ENCODE data around the gene IFFO2. TPM values are rescaled to one million over a fixed set of nuclear protein-coding genes. Genes with fewer than 3 reads are reported as not detected.

The IFFO2 gene
- total and polyA plus RNA-seq, 4 donors = 3.9 to 34.7 (median 13.5) TPM

DNA sequence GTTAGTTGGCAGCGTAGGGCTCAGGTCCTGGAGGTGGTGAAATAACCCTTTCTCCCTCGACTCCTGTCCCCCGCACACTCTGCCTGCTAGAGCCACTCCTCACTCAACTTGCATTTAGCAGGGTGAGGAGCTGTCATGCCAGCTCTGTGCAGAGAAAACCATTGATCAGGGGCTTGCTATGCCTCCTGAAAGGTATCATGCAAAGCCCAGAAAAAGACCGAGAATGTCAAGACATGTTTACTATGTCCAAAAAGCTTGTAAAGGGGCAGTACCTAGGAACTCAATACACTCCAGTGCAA, 72.1 kb downstream of the IFFO2 start:
- no peak for DNase-seq
- 36 to 51% methylated on average over 4 of the region's 4 CpGs for WGBS, 2 donors
- Histone ChIP-seq H3K27me3 (ENCODE audit: control insufficient read depth in 1 of 2, insufficient read depth in 2 of 2, low read length in 1 of 2) (no peaks in the 10 kb centered on the region), H3K9me3 (ENCODE audit: control insufficient read depth, low read length) (no peaks in the 10 kb centered on the region), H3K4me3 (ENCODE audit: low read length in 2 of 2) (no peak overlapping the region), H3K4me1 (ENCODE audit: control insufficient read depth in 1 of 2, insufficient read depth in 2 of 2, low read length in 2 of 2) (no peaks in the 10 kb centered on the region), H3K36me3 (ENCODE audit: control insufficient read depth in 1 of 2, insufficient read depth in 2 of 2, low read length in 1 of 2) (no peaks in the 10 kb centered on the region), H3K27ac (ENCODE audit: low read depth in 1 of 2, low read length in 2 of 2) (no peak overlapping the region)
- ATAC-seq (ENCODE audit: low FRiP score) = no peak
- intact Hi-C loops (cut with DNase I) = loop anchor here in 1 of 2 donors (5.0 kb wide), 1 partner anchor 193 kb away; no protein-coding TSS in a partner anchor

GRCh38 chr1:18883636-18884418, 72.6 kb downstream of the IFFO2 start:
- 35 to 36% methylated on average over 14 of the region's 14 CpGs for WGBS, 2 donors
- H3K4me3 ChIP-seq (ENCODE audit: low read length in 2 of 2) = no peak overlapping the region
- ATAC-seq (ENCODE audit: low FRiP score) = peak; percentile 78
- H3K4me1 ChIP-seq (ENCODE audit: control insufficient read depth in 1 of 2, insufficient read depth in 2 of 2, low read length in 2 of 2) = no peaks in the 10 kb centered on the region
- H3K27me3 ChIP-seq (ENCODE audit: control insufficient read depth in 1 of 2, insufficient read depth in 2 of 2, low read length in 1 of 2) = no peaks in the 10 kb centered on the region
- peak; percentile 83 to 93 for DNase-seq
- intact Hi-C loops (cut with DNase I) = loop anchor here in 1 of 2 donors (5.0 kb wide), 1 partner anchor 193 kb away; no protein-coding TSS in a partner anchor
- no peaks in the 10 kb centered on the region for H3K9me3 ChIP-seq (ENCODE audit: control insufficient read depth, low read length)
- H3K36me3 ChIP-seq (ENCODE audit: control insufficient read depth in 1 of 2, insufficient read depth in 2 of 2, low read length in 1 of 2) = no peaks in the 10 kb centered on the region
- no peak overlapping the region for H3K27ac ChIP-seq (ENCODE audit: low read depth in 1 of 2, low read length in 2 of 2)

- Histone ChIP-seq H3K36me3 (ENCODE audit: control insufficient read depth in 1 of 2, insufficient read depth in 2 of 2, low read length in 1 of 2) (no peaks in the 10 kb centered on the region), H3K27me3 (ENCODE audit: control insufficient read depth in 1 of 2, insufficient read depth in 2 of 2, low read length in 1 of 2) (no peaks in the 10 kb centered on the region)
- 96 to 97% methylated on average over 23 of the region's 23 CpGs for WGBS, 2 donors
These were observed 73.4 kb downstream of the IFFO2 start for GRCh38 chr1:18883079-18883478.

GRCh38 chr1:18882486-18882885, 74.0 kb downstream of the IFFO2 start:
- intact Hi-C loops (cut with DNase I) = loop anchor here in 1 of 2 donors (5.0 kb wide), 1 partner anchor 195 kb away; no protein-coding TSS in a partner anchor
- no peak overlapping the region for H3K27ac ChIP-seq (ENCODE audit: low read depth in 1 of 2, low read length in 2 of 2)
- no peak for DNase-seq
- no peaks in the 10 kb centered on the region for H3K27me3 ChIP-seq (ENCODE audit: control insufficient read depth in 1 of 2, insufficient read depth in 2 of 2, low read length in 1 of 2)
- no peaks in the 10 kb centered on the region for H3K4me1 ChIP-seq (ENCODE audit: control insufficient read depth in 1 of 2, insufficient read depth in 2 of 2, low read length in 2 of 2)
- H3K36me3 ChIP-seq (ENCODE audit: control insufficient read depth in 1 of 2, insufficient read depth in 2 of 2, low read length in 1 of 2) = no peaks in the 10 kb centered on the region
- no peaks in the 10 kb centered on the region for H3K9me3 ChIP-seq (ENCODE audit: control insufficient read depth, low read length)
- ATAC-seq (ENCODE audit: low FRiP score) = no peak
- no peak overlapping the region for H3K4me3 ChIP-seq (ENCODE audit: low read length in 2 of 2)
- 24 to 35% methylated on average over 8 of the region's 8 CpGs for WGBS, 2 donors

More at GRCh38 chr1:18883079-18883478, 73.4 kb downstream of the IFFO2 start:
- intact Hi-C loops (cut with DNase I) = loop anchor here in 1 of 2 donors (5.0 kb wide), 1 partner anchor 194 kb away; no protein-coding TSS in a partner anchor
- DNase-seq (no peak), ATAC-seq (ENCODE audit: low FRiP score) (no peak)
- Histone ChIP-seq H3K4me1 (ENCODE audit: control insufficient read depth in 1 of 2, insufficient read depth in 2 of 2, low read length in 2 of 2) (no peaks in the 10 kb centered on the region), H3K4me3 (ENCODE audit: low read length in 2 of 2) (no peak overlapping the region), H3K9me3 (ENCODE audit: control insufficient read depth, low read length) (no peaks in the 10 kb centered on the region), H3K27ac (ENCODE audit: low read depth in 1 of 2, low read length in 2 of 2) (no peak overlapping the region)

DNA sequence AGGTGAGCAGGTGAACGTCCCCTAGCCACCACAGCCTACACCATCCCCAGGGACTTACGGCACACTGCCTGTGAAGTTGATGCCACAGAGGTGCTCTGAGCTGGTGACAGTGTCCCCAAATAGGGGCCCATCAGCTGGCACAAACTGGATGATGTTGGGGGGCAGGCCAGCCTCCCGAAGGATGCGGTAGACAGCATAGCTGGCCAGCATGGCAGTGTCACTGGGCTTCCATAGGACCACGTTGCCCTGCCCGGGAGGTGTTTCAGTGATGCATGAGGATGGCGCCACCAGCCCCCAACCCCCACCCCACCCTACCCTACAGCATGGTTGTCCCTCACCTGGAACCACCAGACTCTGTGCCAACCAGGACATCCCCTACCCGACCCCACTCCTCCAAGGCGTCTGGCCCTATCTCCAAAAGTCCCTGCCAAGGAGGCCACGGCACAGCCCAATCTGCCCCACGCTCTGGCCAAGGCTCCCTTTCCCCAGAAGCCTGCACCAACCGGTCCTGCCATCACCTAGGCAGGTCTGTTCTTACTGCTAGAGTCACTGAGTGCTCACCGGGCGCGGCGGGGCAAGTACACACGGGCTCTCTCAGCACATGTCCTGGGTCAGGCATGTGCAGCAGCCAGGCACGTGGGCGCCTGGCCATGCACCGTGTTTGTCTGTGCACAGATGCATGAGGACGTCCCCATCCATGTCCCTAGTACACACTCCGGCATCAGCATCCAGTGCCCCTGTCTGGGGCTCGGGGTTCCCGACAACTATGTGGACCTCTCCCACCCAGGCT, 74.6 kb downstream of the IFFO2 start:
- DNase-seq (no peak), ATAC-seq (ENCODE audit: low FRiP score) (no peak)
- no peaks in the 10 kb centered on the region for H3K36me3 ChIP-seq (ENCODE audit: control insufficient read depth in 1 of 2, insufficient read depth in 2 of 2, low read length in 1 of 2)
- H3K9me3 ChIP-seq (ENCODE audit: control insufficient read depth, low read length) = no peaks in the 10 kb centered on the region
- intact Hi-C loops (cut with DNase I) = loop anchor here in 1 of 2 donors (5.0 kb wide), 1 partner anchor 195 kb away; no protein-coding TSS in a partner anchor
- H3K27me3 ChIP-seq (ENCODE audit: control insufficient read depth in 1 of 2, insufficient read depth in 2 of 2, low read length in 1 of 2) = no peaks in the 10 kb centered on the region
- no peak overlapping the region for H3K4me3 ChIP-seq (ENCODE audit: low read length in 2 of 2)
- no peaks in the 10 kb centered on the region for H3K4me1 ChIP-seq (ENCODE audit: control insufficient read depth in 1 of 2, insufficient read depth in 2 of 2, low read length in 2 of 2)
- WGBS, 2 donors = 60 to 63% methylated on average over 24 of the region's 24 CpGs
- H3K27ac ChIP-seq (ENCODE audit: low read depth in 1 of 2, low read length in 2 of 2) = no peak overlapping the region

GRCh38 chr1:18881164-18881563, 75.3 kb downstream of the IFFO2 start:
- H3K36me3 ChIP-seq (ENCODE audit: control insufficient read depth in 1 of 2, insufficient read depth in 2 of 2, low read length in 1 of 2) = no peaks in the 10 kb centered on the region
- intact Hi-C loops (cut with DNase I) = loop anchor here in 1 of 2 donors (5.0 kb wide), 1 partner anchor 196 kb away; no protein-coding TSS in a partner anchor
- no peak for DNase-seq

GRCh38 chr1:18880585-18880984, 75.9 kb downstream of the IFFO2 start:
- DNase-seq (no peak), ATAC-seq (ENCODE audit: low FRiP score) (no peak)
- intact Hi-C loops (cut with DNase I) = loop anchor here in 1 of 2 donors (5.0 kb wide), 1 partner anchor 197 kb away; no protein-coding TSS in a partner anchor
- H3K27me3 ChIP-seq (ENCODE audit: control insufficient read depth in 1 of 2, insufficient read depth in 2 of 2, low read length in 1 of 2) = no peaks in the 10 kb centered on the region
- H3K4me3 ChIP-seq (ENCODE audit: low read length in 2 of 2) = no peak overlapping the region
- 82 to 89% methylated on average over 1 of the region's 1 CpG for WGBS, 2 donors
- no peaks in the 10 kb centered on the region for H3K36me3 ChIP-seq (ENCODE audit: control insufficient read depth in 1 of 2, insufficient read depth in 2 of 2, low read length in 1 of 2)
- no peaks in the 10 kb centered on the region for H3K4me1 ChIP-seq (ENCODE audit: control insufficient read depth in 1 of 2, insufficient read depth in 2 of 2, low read length in 2 of 2)
- no peaks in the 10 kb centered on the region for H3K9me3 ChIP-seq (ENCODE audit: control insufficient read depth, low read length)
- no peak overlapping the region for H3K27ac ChIP-seq (ENCODE audit: low read depth in 1 of 2, low read length in 2 of 2)

More at GRCh38 chr1:18881164-18881563, 75.3 kb downstream of the IFFO2 start:
- WGBS, 2 donors = 98 to 100% methylated on average over 2 of the region's 2 CpGs
- Histone ChIP-seq H3K4me3 (ENCODE audit: low read length in 2 of 2) (no peak overlapping the region), H3K27me3 (ENCODE audit: control insufficient read depth in 1 of 2, insufficient read depth in 2 of 2, low read length in 1 of 2) (no peaks in the 10 kb centered on the region), H3K9me3 (ENCODE audit: control insufficient read depth, low read length) (no peaks in the 10 kb centered on the region), H3K4me1 (ENCODE audit: control insufficient read depth in 1 of 2, insufficient read depth in 2 of 2, low read length in 2 of 2) (no peaks in the 10 kb centered on the region), H3K27ac (ENCODE audit: low read depth in 1 of 2, low read length in 2 of 2) (no peak overlapping the region)
- ATAC-seq (ENCODE audit: low FRiP score) = no peak

DNA sequence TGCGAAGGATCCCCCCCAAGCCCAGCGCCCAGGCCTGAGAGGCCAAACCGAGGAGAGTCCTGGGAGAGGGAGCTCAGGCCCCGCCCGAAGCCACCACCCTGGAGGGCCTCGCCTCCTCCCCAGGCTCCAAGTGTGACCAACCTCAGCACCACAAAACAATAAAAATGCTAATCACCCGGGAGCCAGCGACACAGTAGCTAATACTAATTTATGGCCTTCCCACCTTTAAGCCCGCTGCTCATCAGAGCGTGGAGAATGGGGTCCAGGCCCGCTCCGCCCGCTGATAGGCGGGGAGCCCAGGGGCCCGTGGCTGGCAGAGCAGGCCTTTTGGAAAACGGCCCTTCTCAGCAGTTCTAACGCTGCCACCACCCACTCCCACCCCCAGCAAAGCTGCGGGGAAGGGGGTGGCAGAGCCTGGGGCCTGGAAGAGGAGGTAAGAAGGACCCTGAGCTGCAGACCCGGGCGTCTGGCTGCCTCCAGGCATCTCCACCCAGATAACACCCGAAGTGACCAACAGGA, 76.6 kb downstream of the IFFO2 start:
- Histone ChIP-seq H3K36me3 (ENCODE audit: control insufficient read depth in 1 of 2, insufficient read depth in 2 of 2, low read length in 1 of 2) (no peaks in the 10 kb centered on the region), H3K4me1 (ENCODE audit: control insufficient read depth in 1 of 2, insufficient read depth in 2 of 2, low read length in 2 of 2) (no peaks in the 10 kb centered on the region), H3K27ac (ENCODE audit: low read depth in 1 of 2, low read length in 2 of 2) (no peak overlapping the region), H3K27me3 (ENCODE audit: control insufficient read depth in 1 of 2, insufficient read depth in 2 of 2, low read length in 1 of 2) (no peaks in the 10 kb centered on the region), H3K4me3 (ENCODE audit: low read length in 2 of 2) (no peak overlapping the region), H3K9me3 (ENCODE audit: control insufficient read depth, low read length) (no peaks in the 10 kb centered on the region)
- DNase-seq (no peak), ATAC-seq (ENCODE audit: low FRiP score) (no peak)
- WGBS, 2 donors = 85 to 87% methylated on average over 20 to 21 of the region's 21 CpGs
- intact Hi-C loops (cut with DNase I) = loop anchor here (5.0 kb wide), 2 partner anchors 197 to 283 kb away; no protein-coding TSS in a partner anchor
